GM19438 (cell line): ENCODE measurements around the gene KATNB1.
"Not testable (repeated sequence)": the region's sequence is repeated elsewhere in the genome, so short reads cannot be mapped to it uniquely, and the experiment has no call there.

Experiments used
- ATAC-seq: cut with Tn5 transposase; IDR thresholded peaks from one replicate; pipeline ENCODE4 v1.9.1; 2021; ENCODE audit warnings: low read depth; ENCODE audit not compliant: unreplicated experiment

Gene KATNB1

DNA sequence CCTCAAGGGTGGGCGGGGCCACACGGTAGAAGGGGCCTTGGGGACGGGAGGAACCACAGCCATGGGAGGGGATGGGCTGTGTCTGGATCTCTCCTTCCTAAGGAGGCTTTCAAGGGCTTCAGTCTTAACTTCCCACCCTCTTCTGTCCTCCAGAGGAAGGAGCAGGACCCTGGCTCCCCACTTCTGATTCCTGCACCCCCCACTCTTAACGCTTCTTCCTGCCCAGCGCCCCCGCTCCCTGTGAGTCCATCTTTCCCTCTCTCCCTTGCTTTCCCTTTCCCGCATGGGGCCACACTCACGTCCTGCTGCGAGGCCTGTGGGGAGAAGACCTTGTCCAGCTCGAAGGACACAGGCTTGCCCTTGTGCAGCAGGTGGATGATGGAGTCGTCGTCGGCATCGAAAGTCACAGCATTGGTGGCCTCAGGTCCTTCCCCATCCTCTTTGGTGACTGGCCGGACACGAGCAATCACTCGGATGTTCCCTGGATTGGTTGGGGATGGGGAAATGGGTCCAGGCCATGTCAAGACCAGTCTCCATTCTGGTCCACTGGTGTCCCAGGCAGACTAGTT is 29.7 kb downstream of the KATNB1 start:
- ATAC-seq: no peak

DNA sequence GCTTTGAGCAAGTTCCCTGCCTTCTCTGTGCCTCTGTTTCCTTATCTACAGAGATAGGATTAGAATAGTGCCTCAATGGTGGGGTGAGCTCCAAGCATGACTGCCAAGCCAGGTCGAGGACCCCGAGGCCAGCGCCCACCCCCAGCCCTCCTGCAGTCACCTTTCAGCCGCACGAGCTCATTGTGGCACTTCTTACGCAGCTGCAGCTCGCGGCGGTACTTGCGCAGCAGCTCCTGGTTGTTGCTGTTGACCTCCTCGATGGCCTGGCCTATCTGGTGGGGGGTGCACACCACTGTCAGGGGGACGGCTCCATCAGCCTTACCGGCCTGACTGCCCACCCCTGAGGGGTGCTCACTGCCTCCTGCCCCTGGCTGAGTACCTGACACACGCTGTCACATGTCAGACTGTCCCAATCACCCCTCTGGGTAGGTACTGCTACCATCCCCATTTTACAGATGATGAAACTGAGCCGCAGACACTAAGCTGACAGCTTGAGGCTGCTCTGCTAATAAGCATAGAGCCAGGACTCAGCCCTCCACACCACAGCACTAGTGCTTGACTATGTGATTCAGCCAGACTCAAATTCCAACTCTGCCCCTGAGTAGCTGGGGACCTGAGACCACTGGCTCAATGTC is 31.3 kb downstream of the KATNB1 start:
- ATAC-seq: no peak

- ATAC-seq: no peak
These were observed 34.1 kb downstream of the KATNB1 start for GRCh38 chr16:57769541-57770145.

GRCh38 chr16:57770361-57770760 is 34.8 kb downstream of the KATNB1 start:
- no peak for ATAC-seq

GRCh38 chr16:57771141-57771785 is 35.7 kb downstream of the KATNB1 start:
- no peak for ATAC-seq

- no peak for ATAC-seq
These were observed 37.4 kb downstream of the KATNB1 start for GRCh38 chr16:57773019-57773418.

DNA sequence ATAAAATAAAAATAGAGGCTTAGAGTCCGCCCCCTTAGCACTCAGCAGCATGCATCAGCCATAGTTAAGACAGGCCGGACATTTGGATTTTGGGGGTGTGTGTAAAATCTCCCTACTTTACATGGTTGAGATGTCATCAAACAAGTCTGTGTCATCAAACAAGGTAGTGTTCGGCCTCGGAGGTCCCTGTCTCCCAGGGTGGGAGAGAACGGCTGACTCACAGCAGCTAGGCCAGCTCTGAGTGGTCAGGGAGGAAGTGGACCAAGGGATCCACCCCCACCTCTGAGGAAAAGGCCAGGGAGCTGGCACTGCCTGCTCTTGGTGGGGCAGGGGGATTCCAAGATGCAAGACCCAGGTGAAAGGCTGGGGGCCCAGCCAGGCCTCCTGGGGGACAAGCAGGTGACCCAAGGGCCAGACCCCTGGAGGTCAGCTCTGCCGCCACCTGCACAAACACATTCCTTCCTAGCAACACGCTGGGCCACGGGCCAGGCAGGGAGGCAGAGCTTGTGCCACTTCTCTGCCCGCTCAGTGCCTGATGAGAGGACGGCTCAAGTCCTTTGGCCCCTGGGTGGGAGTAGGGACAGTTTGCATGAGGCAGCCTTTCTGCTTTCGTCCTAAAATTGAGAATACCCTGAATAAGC is 38.2 kb downstream of the KATNB1 start:
- ATAC-seq: no peak

- ATAC-seq: no peak
These were observed 39.2 kb downstream of the KATNB1 start for GRCh38 chr16:57774705-57775285.

- ATAC-seq: no peak
These were observed 40.3 kb downstream of the KATNB1 start for GRCh38 chr16:57775661-57776469.

DNA sequence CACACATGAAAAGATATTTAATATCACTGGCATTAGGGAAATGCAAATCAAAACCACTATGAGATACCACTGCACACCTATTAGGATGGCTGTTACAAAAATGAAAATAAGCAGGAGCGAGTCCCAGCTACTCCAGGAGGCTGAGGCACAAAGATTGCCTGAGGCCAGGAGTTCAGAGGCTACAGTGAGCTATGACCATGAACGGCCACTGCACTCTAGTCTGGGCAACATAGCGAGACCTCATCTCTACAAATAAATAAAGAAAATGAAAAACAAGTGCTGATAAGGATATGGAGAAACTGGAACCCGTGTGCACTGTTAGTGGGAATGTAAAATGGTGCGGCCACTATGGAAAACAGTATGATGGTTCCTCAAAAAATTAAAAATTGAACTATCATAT is 43.1 kb downstream of the KATNB1 start:
- ATAC-seq: no peak

DNA sequence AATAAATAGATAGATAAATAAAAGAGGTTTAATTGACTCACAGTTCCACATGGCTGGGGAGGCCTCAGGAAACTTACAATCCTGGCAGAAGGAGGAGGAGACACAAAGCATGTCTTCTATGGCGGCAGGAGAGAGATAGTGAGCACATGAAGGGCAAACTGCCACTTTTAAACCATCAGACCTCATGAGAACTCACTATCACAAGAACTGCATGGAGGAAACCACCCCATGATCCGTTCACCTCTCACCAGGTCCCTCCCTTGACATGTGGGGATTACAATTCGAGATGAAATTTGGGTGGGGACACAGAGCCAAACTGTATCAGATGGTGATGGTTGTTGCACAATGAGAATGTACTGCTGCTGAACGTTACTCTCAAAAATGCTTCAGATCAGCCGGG is 44.3 kb downstream of the KATNB1 start:
- not testable (repeated sequence) for ATAC-seq

- ATAC-seq: no peak
These were observed 45.8 kb downstream of the KATNB1 start for GRCh38 chr16:57781349-57781740.

DNA sequence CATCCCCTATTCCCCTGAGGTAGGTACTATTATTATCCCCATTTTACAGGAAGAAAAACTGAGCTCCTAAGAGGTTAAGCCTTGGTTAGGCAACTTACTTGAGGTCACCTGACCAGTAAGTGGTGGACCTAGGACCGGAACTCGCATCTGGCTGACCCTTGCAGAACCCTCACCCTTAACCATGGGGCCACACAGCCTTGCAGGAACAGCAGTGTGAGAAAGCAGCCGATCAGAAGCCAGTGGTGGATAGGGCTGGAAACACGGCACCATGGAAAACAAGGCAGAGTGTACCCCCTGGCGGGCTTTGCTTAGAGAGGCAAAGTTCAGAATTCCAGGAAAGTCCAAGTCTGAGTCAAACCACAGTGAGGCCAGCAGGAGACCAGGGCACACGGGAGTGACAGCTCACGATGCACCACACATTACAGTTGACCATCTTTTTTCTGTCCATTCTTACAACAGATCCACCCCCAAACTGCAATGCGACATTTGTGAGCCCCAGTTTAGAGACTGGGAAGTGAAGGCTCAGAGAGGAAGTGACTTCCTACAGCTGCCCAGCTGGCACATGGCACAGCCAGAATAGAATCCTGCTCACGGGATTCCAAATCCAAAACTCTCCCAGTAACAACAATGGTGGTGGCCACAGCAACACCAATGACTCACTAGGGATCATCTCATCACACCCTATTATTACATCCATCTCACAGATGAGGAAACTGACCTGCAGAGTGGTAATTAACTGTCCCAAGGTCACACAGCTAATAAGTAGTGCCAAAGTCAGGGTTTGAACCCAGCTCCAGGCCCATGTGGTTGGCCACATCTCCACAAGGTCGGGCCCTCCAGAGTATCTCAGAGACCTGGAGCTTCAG is 46.4 kb downstream of the KATNB1 start:
- no peak for ATAC-seq

GRCh38 chr16:57782607-57783055 is 47.1 kb downstream of the KATNB1 start:
- not testable (repeated sequence) for ATAC-seq

- no peak for ATAC-seq
These were observed 47.5 kb downstream of the KATNB1 start for GRCh38 chr16:57783116-57783515.

- no peak for ATAC-seq
These were observed 48.3 kb downstream of the KATNB1 start for GRCh38 chr16:57783883-57784282.

DNA sequence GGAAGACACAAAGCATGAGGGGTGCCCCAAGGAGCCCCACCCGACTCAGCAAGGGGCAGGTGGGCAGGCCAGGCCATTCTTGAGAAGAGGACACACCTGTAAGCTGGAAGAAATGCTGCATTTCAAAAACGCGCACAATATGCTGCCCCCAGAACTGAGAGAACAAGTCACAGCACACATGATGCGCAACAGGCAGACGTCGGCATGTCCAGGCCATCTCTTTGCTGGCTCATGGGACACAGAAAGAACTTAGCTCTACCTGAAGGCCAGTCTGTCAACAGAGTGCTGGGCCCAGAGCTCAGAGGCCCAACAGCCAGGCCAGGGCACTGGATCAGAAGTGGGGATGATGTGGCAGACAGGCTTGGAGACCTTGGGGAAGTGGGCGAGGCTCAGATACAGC is 48.8 kb downstream of the KATNB1 start:
- no peak for ATAC-seq

DNA sequence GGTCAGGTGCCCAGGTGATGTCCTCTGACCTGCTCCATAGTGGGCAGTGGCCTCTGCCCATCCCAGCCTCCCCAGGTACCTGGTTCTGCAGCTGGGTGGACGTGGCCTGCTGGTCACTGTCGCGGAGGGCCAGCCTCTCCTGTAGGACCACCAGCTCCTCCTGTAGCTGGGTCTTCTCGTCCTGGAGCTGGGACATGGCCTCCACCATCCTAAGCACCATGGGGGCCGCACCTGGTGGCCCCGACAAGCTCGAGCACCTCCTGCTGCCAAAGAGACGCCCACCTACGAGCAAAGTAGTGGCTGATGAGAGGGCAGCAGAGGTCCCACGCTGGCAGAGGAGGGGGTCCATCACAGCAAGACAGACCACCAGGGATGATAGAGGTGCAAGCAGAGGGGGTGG is 49.8 kb downstream of the KATNB1 start:
- no peak for ATAC-seq

- ATAC-seq: no peak
These were observed 50.4 kb downstream of the KATNB1 start for GRCh38 chr16:57785924-57786323.
